GM19438 (cell line): Measurements from ENCODE around the gene TENM4.

ENCODE experiments used
- ATAC-seq: cut with Tn5 transposase; IDR thresholded peaks from one replicate; pipeline ENCODE4 v1.9.1; 2021; ENCODE audit warnings: low read depth; ENCODE audit not compliant: unreplicated experiment

TENM4 gene

DNA sequence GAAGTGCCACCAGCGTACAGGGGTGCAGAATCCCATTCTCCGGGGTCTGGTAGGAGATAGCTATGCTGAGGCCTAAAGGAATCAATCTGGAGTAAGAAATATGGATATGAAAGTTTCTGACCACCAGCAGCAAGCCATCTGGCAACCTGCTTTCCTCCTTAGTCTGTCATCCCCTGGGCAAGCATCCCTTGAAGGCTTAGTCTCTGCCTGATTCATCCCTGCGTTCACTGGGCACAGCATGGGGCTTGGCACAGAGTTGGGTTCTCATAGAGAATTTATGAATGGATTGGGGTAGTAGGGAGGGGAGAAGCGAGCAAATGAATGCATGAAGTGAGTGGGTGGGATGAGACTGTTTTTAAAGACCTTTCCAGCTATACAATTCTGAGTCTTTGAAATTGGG, 780.4 kb downstream of the TENM4 start:
- no peak for ATAC-seq

- no peak for ATAC-seq
Observed at GRCh38 chr11:78659326-78660270, 781.2 kb downstream of the TENM4 start.

DNA sequence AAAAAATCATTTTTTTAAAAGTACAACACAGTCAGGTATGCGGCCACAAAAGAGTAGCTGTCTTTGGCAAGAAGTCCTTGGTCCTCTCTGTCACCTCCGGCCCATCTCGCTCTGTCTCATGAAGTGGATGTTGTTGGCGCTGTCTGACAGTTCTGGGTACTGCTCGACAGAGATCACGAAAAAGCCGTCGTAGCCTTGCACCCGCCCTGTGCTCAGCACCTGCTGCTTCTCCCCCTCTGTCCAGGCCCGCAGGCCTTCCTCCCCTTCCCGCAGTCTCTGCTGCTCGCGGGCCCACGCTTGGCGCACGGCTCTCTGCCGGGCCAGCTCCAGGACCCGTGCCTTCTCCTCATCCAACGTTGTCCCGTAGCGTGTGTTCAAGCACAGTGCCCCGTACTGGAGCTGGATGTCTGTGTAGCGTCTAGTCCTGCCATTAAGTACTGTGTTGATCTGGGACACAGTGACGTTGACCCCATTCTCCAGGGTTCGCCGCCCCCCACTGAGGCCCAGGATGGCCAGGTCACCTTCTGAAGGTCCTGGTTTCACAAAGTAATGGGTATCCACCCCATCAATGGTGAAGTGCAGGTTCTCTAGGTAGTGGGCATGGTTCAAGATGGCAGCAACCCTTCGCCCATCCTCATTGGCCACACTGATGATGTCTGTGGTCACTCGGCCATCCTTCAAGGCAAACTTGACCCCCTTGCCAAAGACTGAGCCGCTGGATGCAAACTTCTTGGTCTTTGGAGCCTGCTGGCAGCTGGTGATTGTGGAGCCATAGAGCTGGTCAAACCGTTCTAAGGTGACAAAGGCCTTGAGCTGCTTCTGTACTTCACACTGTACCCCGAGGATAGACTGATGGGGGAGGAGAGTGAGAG, 782.6 kb downstream of the TENM4 start:
- no peak for ATAC-seq

GRCh38 chr11:78657441-78657840, 783.4 kb downstream of the TENM4 start:
- ATAC-seq = no peak

DNA sequence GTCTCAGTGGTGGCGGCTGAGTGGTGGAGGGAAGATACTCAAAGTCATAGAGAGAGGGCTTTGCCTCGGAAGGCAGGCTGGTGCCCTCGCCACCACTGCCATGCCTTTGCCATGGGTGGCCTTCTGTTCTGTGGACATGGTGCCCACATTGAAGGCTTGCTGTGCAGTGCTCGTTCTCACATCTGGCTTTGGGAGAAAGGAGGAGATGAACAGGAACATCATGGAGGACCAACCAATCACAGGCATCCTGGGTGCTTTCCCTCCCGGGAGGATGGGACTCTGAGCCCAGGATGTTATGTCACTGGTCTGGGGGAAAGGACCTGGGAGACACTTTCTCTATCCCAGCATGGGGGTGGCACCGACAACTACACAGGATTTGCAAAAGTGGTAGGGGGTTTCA, 783.8 kb downstream of the TENM4 start:
- no peak for ATAC-seq

- no peak for ATAC-seq
Observed at GRCh38 chr11:78656327-78656726, 784.5 kb downstream of the TENM4 start.

GRCh38 chr11:78655561-78655960, 785.3 kb downstream of the TENM4 start:
- ATAC-seq = no peak

GRCh38 chr11:78654866-78655265, 786.0 kb downstream of the TENM4 start:
- no peak for ATAC-seq

DNA sequence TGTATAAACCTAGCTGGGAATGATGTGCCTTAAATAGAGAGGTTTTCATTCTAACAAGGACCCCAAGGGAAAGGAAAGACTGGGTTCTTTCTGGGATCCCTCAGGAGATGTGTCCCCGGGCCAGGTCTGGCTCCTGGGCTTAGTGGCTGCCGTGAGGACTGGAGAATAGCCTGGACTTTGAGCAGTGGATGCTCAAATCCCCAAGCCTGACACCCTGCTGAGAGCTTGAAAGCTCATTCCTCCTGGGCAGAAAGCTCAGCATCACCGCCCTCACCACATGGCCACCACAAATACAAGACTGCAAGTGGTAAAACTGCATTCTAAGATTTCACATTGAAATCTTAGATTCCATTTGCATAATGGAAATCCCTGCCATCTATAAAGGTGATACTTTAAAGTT, 786.8 kb downstream of the TENM4 start:
- ATAC-seq = no peak

DNA sequence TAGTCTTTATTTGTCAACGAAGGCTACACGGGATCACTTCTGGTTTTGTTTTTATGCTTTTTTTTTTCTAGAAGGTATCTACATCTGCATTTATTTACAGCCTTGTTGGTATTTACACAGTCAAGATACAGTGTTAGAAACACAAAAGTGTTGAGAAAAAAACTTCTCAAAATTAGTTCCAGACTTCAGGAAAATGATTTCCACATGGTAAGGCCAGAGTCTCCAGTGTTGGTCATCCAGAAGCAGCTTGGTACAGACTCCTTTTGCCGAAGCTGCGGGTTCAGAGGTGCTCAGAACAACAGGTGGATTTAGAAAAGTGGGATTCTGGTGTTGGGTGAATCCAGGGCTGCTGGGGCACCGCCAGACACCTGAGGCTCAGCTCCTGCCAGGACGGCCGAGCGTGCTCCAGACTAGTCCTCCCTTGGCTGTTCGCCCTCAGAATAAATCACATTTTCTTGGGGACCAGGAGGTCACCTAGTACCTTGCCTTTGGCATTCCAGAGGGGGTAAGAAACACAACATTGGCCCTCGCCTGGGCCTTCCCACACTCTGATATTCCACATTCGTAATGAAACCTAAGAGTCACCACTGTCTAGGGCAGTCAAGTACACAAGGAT, 787.4 kb downstream of the TENM4 start:
- no peak for ATAC-seq

DNA sequence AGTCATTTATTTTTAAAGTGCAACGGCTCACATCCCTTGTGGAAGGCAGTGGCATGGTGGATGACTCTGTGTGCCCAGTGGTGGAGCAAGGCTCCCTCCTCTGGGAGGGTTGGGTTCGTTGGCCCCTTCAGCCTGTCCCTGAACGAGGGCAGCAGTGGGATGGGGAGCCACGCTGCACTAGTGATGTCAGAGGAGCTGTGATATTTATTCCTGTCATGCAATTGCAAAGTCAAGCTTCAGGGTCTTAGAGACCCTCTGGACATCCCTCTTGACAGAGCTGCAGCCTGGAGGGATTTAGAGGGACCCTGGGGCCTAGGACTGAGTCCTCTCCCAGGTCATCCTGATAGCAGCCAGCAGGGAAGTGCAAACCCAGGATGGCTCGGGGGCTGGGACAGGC, 788.0 kb downstream of the TENM4 start:
- no peak for ATAC-seq

DNA sequence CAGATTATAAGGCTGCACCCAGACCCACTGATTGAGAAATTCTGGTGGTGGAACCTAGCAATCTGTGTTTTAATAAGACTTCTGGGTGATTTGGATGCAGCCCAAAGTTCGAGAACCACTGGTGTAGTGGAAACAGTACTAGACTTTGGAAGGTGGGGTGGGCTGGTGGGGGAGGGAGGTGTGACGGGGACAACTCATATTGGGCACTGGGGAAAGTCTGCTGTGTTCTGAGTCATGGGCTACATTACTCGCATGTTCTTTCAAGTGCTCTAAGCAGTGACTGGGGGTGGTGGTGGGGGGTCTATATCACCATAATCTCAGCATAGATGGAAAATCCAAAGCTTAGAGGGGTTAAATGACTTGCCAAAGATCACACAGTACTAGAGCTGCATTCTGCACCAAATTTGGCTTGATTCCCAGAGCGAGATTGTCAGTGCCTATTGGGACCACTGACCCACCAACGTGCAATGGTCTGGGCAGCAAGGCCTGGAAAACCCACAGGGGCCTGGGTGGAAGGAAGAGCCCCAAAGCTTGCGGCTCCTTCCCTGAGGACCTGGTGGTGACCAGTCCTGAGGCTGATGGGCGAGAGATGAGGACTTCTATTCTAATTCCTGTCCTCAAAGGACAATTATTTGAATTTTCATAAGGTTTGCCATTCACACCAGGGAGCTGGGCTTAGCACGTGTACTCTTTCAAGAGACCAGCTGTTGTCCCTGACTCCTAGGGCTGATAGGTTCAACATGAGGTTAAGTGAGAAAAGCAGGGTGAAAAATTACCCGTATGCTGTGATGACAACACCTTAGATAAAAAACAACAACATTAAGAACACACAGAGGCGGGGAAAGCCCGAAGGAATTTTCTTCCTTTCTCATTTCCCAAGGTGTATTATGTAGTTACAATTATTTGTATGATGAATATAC, 788.6 kb downstream of the TENM4 start:
- no peak for ATAC-seq

GRCh38 chr11:78651136-78651775, 789.6 kb downstream of the TENM4 start:
- ATAC-seq = no peak

DNA sequence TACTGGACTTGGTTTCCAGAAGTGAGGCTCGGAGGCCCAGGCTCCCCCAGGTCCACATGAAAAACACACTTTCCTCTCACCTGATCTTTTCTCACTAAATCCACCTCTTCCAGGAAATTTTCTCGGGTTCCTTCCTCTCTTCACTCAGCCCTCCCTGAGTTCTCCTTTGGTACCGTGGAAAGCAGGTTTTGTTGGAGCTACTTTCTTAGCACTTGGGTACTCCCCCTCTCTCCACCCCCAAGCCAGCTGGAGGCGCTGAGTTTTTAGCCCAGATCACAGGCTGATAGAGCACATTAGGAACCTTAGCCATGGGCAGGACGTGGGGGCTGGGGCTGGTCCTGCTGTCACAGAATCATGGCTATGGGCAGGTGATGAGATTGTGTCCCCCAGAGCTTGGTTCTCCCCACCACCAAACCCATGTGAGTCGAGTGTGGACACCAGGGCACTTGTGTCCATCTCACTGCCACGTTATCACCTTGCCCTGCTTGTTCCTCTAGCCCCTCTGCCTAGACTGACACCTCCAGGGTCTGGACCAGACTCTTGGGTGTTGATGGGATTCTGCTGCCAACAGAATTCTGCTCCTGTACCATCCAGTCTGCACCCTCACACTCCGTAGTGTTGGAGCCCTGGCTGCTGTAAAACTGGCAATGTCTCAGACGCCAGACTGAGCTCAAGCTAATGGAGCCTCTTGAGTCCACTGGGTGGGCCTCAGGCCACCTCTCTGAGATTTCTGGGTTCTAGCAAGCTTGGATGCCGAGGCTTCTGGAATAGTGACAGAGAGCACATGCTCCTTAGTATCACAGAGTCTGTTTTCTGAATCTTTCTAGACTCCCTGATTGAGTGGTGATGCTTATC, 791.2 kb downstream of the TENM4 start:
- ATAC-seq = no peak

GRCh38 chr11:78647986-78648875, 792.6 kb downstream of the TENM4 start:
- ATAC-seq = no peak

DNA sequence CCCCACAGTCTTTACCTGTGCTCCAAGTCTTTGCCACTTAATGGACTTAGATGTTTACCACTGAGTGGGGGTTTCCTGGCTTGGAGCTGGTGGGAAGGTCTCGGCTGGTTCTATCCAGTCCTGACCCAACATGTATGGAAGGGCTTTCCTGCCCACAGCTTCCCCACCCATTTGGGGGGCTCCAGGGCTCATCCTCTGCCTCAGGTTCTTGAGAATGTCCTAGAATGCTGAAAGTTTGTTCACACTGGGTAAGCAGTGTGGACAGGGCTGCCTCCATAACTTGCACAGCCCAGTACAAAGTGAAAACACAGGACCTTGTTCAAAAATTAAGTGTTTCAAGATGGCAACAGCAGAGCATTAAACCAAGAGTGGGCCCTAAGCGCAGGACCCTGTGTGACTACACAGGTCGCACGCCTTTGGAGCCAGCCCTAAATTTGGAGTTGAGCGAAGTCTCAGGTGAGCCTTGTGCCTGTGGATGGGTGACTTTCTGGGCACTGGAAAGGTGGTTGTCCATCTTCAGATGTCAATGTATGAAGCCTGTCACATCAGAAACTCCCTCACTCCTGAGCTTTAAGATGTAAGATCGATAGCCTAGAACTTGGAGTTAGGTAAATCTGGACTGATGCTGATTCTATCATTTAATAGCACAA, 793.4 kb downstream of the TENM4 start:
- ATAC-seq = no peak

DNA sequence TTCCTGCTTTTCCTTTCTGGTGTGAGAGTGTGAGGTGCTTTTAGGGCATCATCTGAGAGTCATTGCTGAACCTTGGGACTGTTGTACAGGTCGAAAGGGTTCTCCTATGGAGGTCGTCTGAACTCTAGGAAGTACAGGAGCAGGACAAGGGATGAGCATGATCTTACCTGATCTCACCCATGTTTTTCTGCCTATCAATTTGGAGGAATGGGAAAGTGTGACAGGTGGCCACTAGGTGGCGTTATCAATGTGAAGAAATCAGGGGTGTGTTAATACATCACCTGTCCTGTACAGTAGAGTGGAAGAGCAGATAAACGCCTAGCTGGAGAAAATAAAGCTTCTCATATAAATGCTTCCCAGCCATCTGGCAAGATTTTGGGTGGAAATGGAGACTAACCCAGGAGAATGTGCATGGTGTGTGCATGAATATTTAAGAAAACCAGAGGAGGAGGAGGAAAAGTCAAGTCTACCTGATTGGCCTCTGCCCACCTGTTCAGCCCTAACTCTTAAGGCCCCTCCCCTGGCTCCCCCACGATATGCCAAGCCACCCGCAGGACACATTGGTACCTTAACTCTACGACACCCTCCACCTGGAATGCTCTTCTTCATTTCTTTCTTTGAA, 794.2 kb downstream of the TENM4 start:
- ATAC-seq = no peak
